Loucy (cell line): ENCODE measurements around the gene ACTL7B.

Source experiments
- EZH2phosphoT487 ChIP-seq: fragments of 200-600 bp; IDR thresholded peaks from 2 replicates; pipeline ENCODE4 v1.6.1; 2018; ENCODE audit warnings: antibody characterized with exemption, mild to moderate bottlenecking, moderate library complexity, borderline replicate concordance
- TF ChIP-seq, protein P1 (sequence below): fragments of 200-600 bp; sonication (generic); conservative IDR thresholded peaks from 2 replicates; pipeline ENCODE4 v1.5.1; 2014; ENCODE audit warnings: mild to moderate bottlenecking, antibody characterized with exemption, low read length

DNA sequence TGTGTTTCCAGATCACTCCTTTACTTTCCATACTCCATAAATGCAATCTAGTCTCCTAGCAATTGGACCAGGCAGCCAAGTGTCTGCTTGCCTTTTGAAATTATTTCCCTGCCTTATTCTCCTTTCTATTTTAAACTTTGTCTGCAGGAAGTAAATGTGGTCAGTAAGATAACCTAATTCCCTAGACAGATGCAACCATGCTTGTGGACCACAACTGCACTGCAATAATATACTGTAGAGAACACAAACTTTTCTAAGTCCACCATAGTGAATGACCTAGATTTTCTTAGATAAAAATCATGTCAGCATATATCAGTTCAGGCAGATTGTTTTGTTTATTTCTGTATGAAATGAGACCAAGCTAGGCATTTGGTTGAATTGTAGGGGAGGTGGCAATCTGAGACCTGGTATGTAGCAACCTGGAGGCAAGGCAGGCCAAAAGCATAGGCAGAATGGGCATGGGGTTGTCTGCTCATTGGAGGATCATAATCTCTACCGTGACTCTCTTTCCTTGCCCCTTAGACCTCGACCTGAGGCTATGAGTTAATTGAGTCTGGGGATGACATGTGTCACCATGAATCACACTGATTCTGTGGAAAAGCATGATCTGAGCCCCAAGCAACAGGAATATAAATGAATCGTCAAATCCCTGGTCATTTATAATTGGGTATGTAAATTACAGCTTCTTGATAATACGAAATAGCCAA lies 20.7 kb downstream of the ACTL7B start:
- TF ChIP-seq, protein P1, sequence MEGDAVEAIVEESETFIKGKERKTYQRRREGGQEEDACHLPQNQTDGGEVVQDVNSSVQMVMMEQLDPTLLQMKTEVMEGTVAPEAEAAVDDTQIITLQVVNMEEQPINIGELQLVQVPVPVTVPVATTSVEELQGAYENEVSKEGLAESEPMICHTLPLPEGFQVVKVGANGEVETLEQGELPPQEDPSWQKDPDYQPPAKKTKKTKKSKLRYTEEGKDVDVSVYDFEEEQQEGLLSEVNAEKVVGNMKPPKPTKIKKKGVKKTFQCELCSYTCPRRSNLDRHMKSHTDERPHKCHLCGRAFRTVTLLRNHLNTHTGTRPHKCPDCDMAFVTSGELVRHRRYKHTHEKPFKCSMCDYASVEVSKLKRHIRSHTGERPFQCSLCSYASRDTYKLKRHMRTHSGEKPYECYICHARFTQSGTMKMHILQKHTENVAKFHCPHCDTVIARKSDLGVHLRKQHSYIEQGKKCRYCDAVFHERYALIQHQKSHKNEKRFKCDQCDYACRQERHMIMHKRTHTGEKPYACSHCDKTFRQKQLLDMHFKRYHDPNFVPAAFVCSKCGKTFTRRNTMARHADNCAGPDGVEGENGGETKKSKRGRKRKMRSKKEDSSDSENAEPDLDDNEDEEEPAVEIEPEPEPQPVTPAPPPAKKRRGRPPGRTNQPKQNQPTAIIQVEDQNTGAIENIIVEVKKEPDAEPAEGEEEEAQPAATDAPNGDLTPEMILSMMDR = no peak
- no peak for TF ChIP-seq EZH2phosphoT487
